Karpas-422 (cell line): ENCODE measurements around the gene C13orf46. TPM values are rescaled to one million over a fixed set of nuclear protein-coding genes. Genes with fewer than 3 reads are reported as not detected.

Source experiments
- DNase-seq: peaks from one replicate; pipeline ENCODE4 v3.0.0-alpha.2; 2015
- H2AFZ ChIP-seq: fragments of 200-600 bp; sonication (generic); 2 replicates; pipeline ENCODE4 v1.6.1; 2014; ENCODE audit warnings: antibody characterized with exemption, low read length, mixed read lengths
- H3K27ac ChIP-seq: fragments of 200-600 bp; sonication (generic); 2 replicates; pipeline ENCODE4 v1.5.1; 2014; ENCODE audit warnings: mild to moderate bottlenecking, low read length, moderate library complexity
- H3K27me3 ChIP-seq: fragments of 200-600 bp; sonication (generic); 2 replicates; pipeline ENCODE4 v1.6.1; 2014; ENCODE audit warnings: low read length, mixed read lengths
- H3K36me3 ChIP-seq: fragments of 200-600 bp; sonication (generic); 2 replicates; pipeline ENCODE4 v1.6.1; 2014; ENCODE audit warnings: low read length, mixed read lengths; ENCODE audit not compliant: insufficient read depth
- H3K4me1 ChIP-seq: fragments of 200-600 bp; sonication (generic); 2 replicates; pipeline ENCODE4 v1.6.1; 2014; ENCODE audit warnings: mild to moderate bottlenecking, low read length, mixed read lengths
- H3K4me2 ChIP-seq: fragments of 200-600 bp; sonication (generic); 2 replicates; pipeline ENCODE4 v1.6.1; 2014; ENCODE audit warnings: low read length, low read depth, mild to moderate bottlenecking; ENCODE audit not compliant: poor library complexity, severe bottlenecking
- H3K4me3 ChIP-seq: fragments of 200-600 bp; sonication (generic); 2 replicates; pipeline ENCODE4 v1.5.1; 2014; ENCODE audit warnings: mild to moderate bottlenecking, antibody characterized with exemption, low read length, mixed read lengths
- H3K79me2 ChIP-seq: fragments of 200-600 bp; sonication (generic); 2 replicates; pipeline ENCODE4 v1.6.1; 2014; ENCODE audit warnings: mild to moderate bottlenecking, low read length, mixed read lengths
- H3K9ac ChIP-seq: fragments of 200-600 bp; sonication (generic); 2 replicates; pipeline ENCODE4 v1.6.0; 2014; ENCODE audit warnings: low read length
- H3K9me2 ChIP-seq: fragments of 200-600 bp; sonication (generic), shearing (Covaris generic); replicated peaks from 2 replicates; pipeline ENCODE4 v1.6.0; 2014; ENCODE audit warnings: mild to moderate bottlenecking, low read length, moderate library complexity; ENCODE audit not compliant: insufficient read depth
- H3K9me3 ChIP-seq: fragments of 300-700, 200-600 bp; sonication (generic); 2 replicates; pipeline ENCODE4 v1.6.1; 2014; ENCODE audit warnings: low read length, mixed read lengths
- H4K20me1 ChIP-seq: fragments of 200-600 bp; sonication (generic); 2 replicates; pipeline ENCODE4 v1.6.1; 2014; ENCODE audit warnings: mild to moderate bottlenecking, antibody characterized with exemption, low read length, low read depth; ENCODE audit not compliant: insufficient read depth
- total RNA-seq: library from RNA; depleted of rRNA; stranded (reverse); fragments of >200 nt; shearing (Covaris generic); gene quantifications from 2 replicates; pipeline ENCODE4 v1.2.3, GENCODE V29; 2014; ENCODE audit warnings: low replicate concordance

C13orf46 gene
- total RNA-seq, 1 experiment from 2014 or later = not detected

DNA sequence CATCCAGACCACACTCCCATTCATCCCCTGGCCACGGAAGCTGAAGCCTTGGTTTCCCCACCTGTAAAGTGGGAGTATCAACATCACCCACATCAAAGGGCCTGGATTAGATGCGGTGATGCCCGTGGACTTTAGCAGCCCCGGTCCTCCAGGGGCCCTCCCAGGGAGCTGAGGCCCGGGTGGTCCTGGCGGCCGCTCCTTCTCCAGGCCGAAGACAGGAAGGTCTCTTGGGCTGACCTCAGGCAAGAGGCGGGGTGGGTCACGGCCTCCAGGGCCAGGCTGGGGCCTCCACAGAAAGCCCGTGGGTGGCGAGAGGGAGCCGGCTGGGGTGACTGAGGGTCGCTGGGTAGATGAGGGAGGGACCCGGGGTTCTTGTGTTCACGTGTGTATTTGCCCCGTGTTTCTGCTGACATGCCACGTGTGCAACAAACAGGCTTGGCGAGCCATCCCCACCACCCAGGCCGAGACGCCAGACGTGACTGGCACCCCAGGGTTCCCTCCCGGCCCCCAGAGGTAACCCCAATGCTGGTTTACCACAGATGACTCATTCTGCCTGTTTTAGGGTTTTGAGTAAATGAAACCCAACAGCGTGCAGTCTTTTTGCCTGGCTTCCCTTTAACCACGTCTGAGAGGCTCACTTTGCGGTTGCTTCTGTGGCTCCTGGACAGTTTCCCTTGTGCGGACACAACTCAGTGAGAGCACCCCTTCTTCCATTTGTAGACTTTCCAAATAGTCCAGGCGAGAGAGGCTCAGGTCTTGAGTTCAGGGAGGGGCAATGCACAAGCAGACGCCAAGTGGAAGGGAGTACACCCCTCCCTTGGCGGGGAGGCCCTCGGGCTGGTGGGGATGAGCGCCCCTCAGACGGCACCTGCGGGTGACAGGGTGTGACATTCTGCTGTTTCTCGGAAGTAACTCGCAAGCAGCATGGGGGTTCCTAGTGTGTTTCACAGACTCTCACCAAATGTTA lies 42.9 kb downstream of the C13orf46 start:
- H2AFZ ChIP-seq = no peak overlapping the region
- H3K4me1 ChIP-seq = no peaks in the 10 kb centered on the region
- H3K27ac ChIP-seq = no peak overlapping the region
- no peak overlapping the region for H3K9ac ChIP-seq
- H3K27me3 ChIP-seq = no peaks in the 10 kb centered on the region
- H3K79me2 ChIP-seq = no peaks in the 10 kb centered on the region
- DNase-seq = no peak
- H4K20me1 ChIP-seq = 0 out of 2 replicates have a peak, but pooled peaks cover 3% of the 10 kb centered on the region
- no peaks in the 10 kb centered on the region for H3K9me2 ChIP-seq
- H3K4me2 ChIP-seq = no peak overlapping the region
- no peak overlapping the region for H3K4me3 ChIP-seq
- H3K9me3 ChIP-seq = no peaks in the 10 kb centered on the region
- no peaks in the 10 kb centered on the region for H3K36me3 ChIP-seq

GRCh38 chr13:113929628-113930615 lies 44.0 kb downstream of the C13orf46 start:
- no peak overlapping the region for H3K9ac ChIP-seq
- H3K36me3 ChIP-seq = no peaks in the 10 kb centered on the region
- DNase-seq = no peak
- H3K27ac ChIP-seq = no peak overlapping the region
- H3K4me2 ChIP-seq = no peak overlapping the region
- H3K79me2 ChIP-seq = no peaks in the 10 kb centered on the region
- no peaks in the 10 kb centered on the region for H3K9me2 ChIP-seq
- 0 out of 2 replicates have a peak, but pooled peaks cover 3% of the 10 kb centered on the region for H4K20me1 ChIP-seq
- H3K9me3 ChIP-seq = no peaks in the 10 kb centered on the region
- no peak overlapping the region for H3K4me3 ChIP-seq
- no peaks in the 10 kb centered on the region for H3K4me1 ChIP-seq
- H2AFZ ChIP-seq = no peak overlapping the region
- no peaks in the 10 kb centered on the region for H3K27me3 ChIP-seq

DNA sequence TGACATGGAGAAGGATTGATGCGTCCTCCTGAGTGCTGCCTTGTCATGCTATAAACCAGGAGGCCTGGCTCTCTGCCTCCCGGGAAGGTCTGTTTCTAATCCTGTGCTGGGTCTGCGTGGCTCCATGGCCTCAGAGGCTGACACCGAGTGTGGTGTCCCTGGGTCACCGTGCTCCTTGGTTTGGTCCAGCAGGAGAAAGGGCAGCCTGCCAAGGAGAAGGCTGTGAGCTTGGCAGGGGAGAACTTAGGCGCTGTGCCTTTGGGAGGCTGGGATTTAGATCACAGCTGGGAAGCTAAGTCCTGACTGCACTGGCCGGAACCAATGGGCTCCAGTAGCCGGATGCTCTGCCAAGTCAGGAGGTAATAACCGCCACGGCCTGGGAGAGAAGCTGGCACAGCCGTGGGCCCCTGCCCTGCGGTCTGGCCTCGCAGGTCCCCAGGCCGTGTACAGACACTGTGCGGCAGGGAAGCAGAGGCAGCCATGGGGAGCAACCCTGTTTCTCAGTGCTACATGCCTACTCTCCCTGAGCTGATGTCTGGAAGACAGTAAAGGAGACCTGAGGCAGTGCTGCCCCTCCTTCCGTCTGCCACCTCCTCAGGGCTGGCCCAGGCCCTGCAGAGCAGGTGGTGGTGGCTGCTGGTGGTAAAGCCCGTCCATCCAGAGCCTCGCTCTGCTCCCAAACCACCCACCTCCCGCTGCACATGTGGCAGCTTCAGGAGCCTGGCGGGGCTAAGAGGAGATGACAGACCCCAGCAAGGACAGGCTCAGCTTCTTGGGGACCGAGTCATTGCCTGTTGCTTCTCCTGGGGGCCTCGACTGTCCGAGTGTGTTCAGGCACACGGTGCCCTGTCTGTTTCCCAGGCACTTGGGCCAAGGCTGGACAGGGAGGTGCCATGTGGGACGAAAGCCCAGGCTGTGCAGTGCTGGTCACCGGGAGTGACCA lies 44.9 kb downstream of the C13orf46 start:
- no peaks in the 10 kb centered on the region for H3K79me2 ChIP-seq
- H3K4me3 ChIP-seq = no peak overlapping the region
- H2AFZ ChIP-seq = no peak overlapping the region
- no peak overlapping the region for H3K27ac ChIP-seq
- no peaks in the 10 kb centered on the region for H3K9me2 ChIP-seq
- no peak overlapping the region for H3K9ac ChIP-seq
- H3K4me1 ChIP-seq = no peaks in the 10 kb centered on the region
- H3K9me3 ChIP-seq = no peaks in the 10 kb centered on the region
- DNase-seq = no peak
- no peaks in the 10 kb centered on the region for H3K27me3 ChIP-seq
- H3K36me3 ChIP-seq = no peaks in the 10 kb centered on the region
- no peak overlapping the region for H3K4me2 ChIP-seq
- no peaks in the 10 kb centered on the region for H4K20me1 ChIP-seq

DNA sequence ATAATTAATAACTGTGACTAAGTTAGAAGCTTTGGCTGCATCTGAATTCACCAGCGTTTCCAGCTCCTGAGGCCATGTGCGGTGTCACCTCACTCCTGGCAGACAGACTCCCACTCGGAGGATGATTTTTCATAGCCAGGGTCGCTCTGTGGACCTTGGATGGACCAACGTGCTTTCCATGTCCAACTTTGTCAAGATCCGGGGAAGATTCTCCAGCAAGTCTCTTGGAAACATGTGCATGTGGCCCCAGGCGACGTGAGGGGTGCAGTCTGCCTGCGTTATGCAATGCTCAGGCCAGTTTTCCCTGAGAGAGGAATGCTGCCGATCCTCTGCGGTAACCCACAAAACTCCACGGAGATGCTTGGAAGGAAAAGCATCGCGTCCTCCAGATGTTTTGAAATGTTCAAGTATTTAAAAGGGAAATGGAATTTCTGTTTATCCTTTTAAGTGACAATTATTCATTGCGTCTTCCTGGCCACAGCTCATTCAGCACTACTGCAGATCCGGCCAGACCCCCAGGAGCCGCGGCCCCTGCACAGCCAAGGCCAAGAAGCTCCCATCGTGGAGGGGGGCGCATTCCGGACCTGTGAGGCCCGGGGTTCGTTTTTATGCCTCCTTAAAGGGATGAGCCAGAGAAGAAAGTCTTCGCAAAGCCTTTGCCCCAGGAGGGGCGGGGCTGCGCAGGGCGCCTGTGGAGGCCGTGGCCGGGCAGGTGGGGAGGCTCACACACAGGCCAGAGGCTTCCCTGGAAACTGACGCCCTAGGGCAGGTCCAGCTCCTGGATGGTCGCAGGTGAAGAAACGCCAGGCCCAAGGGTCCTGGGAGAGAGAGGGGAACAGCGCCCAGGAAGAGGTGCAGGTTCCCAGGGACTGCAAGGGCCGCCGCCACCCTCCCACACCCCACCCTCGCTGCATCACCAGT lies 46.0 kb downstream of the C13orf46 start:
- H3K4me2 ChIP-seq = no peak overlapping the region
- no peak for DNase-seq
- H3K4me1 ChIP-seq = no peaks in the 10 kb centered on the region
- H3K27ac ChIP-seq = no peak overlapping the region
- no peaks in the 10 kb centered on the region for H3K27me3 ChIP-seq
- H3K9me3 ChIP-seq = no peaks in the 10 kb centered on the region
- no peak overlapping the region for H3K4me3 ChIP-seq
- no peaks in the 10 kb centered on the region for H4K20me1 ChIP-seq
- H3K9ac ChIP-seq = no peak overlapping the region
- H3K9me2 ChIP-seq = no peaks in the 10 kb centered on the region
- no peaks in the 10 kb centered on the region for H3K79me2 ChIP-seq
- H2AFZ ChIP-seq = no peak overlapping the region
- H3K36me3 ChIP-seq = no peaks in the 10 kb centered on the region

- Histone ChIP-seq H3K4me3 (no peak overlapping the region), H3K4me2 (no peak overlapping the region), H3K9ac (no peak overlapping the region), H3K36me3 (no peaks in the 10 kb centered on the region), H3K4me1 (no peaks in the 10 kb centered on the region), H3K9me2 (no peaks in the 10 kb centered on the region), H2AFZ (no peak overlapping the region), H3K27me3 (no peaks in the 10 kb centered on the region), H3K79me2 (no peaks in the 10 kb centered on the region), H3K9me3 (no peaks in the 10 kb centered on the region), H4K20me1 (no peaks in the 10 kb centered on the region), H3K27ac (no peak overlapping the region)
- DNase-seq = no peak
Observed at GRCh38 chr13:113926951-113927660, 46.8 kb downstream of the C13orf46 start.

- Histone ChIP-seq H3K9ac (no peak overlapping the region), H3K4me3 (no peak overlapping the region), H2AFZ (no peak overlapping the region), H3K4me1 (no peaks in the 10 kb centered on the region), H3K9me2 (no peaks in the 10 kb centered on the region), H3K36me3 (no peaks in the 10 kb centered on the region), H4K20me1 (no peaks in the 10 kb centered on the region), H3K4me2 (no peak overlapping the region), H3K27ac (no peak overlapping the region), H3K79me2 (no peaks in the 10 kb centered on the region), H3K9me3 (no peaks in the 10 kb centered on the region), H3K27me3 (no peaks in the 10 kb centered on the region)
- DNase-seq = no peak
Observed at GRCh38 chr13:113926301-113926761, 47.5 kb downstream of the C13orf46 start.
